Measurements from ENCODE around the gene MYO1G. TPM values are rescaled to one million over a fixed set of nuclear protein-coding genes. Genes with fewer than 3 reads are reported as not detected.

MYO1G gene
- total and polyA plus RNA-seq, 9 of the 15 experiments (the other 6 are each of a cell fraction or from before 2014, with no cell fraction given): 0.03 to 0.62 (median 0.13) TPM; not detected in 1

- TF ChIP-seq CHD7 (IDR thresholded peaks at IDR 0.05; ENCODE audit: low read depth, low read length): no peak
- no peak for TF ChIP-seq HLTF (IDR thresholded peaks at IDR 0.05)
- TF ChIP-seq CREB1 (IDR thresholded peaks at IDR 0.05): peak; percentile 51; the same call in 1 of the 2 replicates
- peak; percentile 52; the same call in 1 of the 2 replicates for TF ChIP-seq CREB1 (CRISPR knock-in tag; IDR thresholded peaks at IDR 0.05)
- TF ChIP-seq PHF8 (IDR thresholded peaks at IDR 0.05; ENCODE audit: borderline replicate concordance, low read length): peak; percentile 54; the same call in 1 of the 2 replicates
- no peak for TF ChIP-seq ZNF778 (CRISPR knock-in tag; IDR thresholded peaks at IDR 0.05)
- no peak for TF ChIP-seq MXI1 (IDR thresholded peaks at IDR 0.05; ENCODE audit: low read depth, low read length)
- TF ChIP-seq, protein P1, sequence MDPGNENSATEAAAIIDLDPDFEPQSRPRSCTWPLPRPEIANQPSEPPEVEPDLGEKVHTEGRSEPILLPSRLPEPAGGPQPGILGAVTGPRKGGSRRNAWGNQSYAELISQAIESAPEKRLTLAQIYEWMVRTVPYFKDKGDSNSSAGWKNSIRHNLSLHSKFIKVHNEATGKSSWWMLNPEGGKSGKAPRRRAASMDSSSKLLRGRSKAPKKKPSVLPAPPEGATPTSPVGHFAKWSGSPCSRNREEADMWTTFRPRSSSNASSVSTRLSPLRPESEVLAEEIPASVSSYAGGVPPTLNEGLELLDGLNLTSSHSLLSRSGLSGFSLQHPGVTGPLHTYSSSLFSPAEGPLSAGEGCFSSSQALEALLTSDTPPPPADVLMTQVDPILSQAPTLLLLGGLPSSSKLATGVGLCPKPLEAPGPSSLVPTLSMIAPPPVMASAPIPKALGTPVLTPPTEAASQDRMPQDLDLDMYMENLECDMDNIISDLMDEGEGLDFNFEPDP (CRISPR knock-in tag; IDR thresholded peaks at IDR 0.05): no peak
- no peak for TF ChIP-seq STAT5A (IDR thresholded peaks at IDR 0.05; ENCODE audit: borderline replicate concordance, low read length)
- no peak for TF ChIP-seq ZNF589 (CRISPR knock-in tag; IDR thresholded peaks at IDR 0.05; ENCODE audit: low read depth)
- TF ChIP-seq ZNF12 (CRISPR knock-in tag; IDR thresholded peaks at IDR 0.05): no peak
- TF ChIP-seq ZNF165 (CRISPR knock-in tag; IDR thresholded peaks at IDR 0.05; ENCODE audit: borderline replicate concordance): no peak
- TF ChIP-seq KLF10 (CRISPR knock-in tag; IDR thresholded peaks at IDR 0.05): no peak
- TF ChIP-seq HSF4 (CRISPR knock-in tag; IDR thresholded peaks at IDR 0.05; ENCODE audit: borderline replicate concordance): no peak
- TF ChIP-seq SMAD3 (CRISPR knock-in tag; conservative IDR thresholded peaks at IDR 0.05): no peak
These were observed 20.7 kb upstream of the MYO1G start (continued) for GRCh38 chr7:44999245-45000092.
